ENCODE results near the gene LSS. TPM values are rescaled to one million over a fixed set of nuclear protein-coding genes. Genes with fewer than 3 reads are reported as not detected.

The LSS gene
- total and polyA plus RNA-seq, 10 of the 15 experiments (the other 5 are each of a cell fraction or from before 2014, with no cell fraction given): 2.9 to 82.4 (median 27.5) TPM

DNA sequence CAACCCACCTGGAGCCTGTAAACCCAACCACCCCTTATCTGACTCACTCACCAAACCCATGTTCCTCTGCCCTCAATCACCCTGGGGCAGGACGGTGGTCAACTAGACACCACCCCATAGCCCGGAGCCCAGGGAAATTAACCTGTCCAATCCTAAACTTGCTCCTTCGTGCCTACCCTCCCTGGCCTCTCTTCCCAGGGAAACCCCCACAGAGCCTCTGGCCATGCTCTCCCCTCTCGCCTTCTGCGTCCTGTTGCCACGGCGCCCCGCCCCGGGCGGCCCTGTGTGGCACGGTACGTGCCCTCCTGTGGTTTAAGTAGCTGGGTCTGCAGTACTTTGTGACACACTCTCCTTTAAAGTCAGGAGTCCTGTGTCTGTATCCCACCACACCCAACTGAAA lies 69.2 kb downstream of the LSS start:
- CTCF ChIA-PET: no interaction called here

More for the DNA sequence above, 69.2 kb downstream of the LSS start:
- ChIA-PET SMC1A (ENCODE audit: uncharacterized antibody, unreplicated experiment) (interaction anchor here (1.6 kb wide), 1 partner anchor 166 kb away, joined by 3 read pairs; a partner anchor contains a TSS), POLR2A (no interaction called here), RAD21 (ENCODE audit: unreplicated experiment) (no interaction called here)
- H3K9ac ChIP-seq (ENCODE audit: control insufficient read depth, insufficient read depth, low read length): no peak overlapping the region
- no peaks in the 10 kb centered on the region for H4K20me1 ChIP-seq (ENCODE audit: control insufficient read depth, insufficient read depth)
- no peak overlapping the region for H3K27ac ChIP-seq (ENCODE audit: control insufficient read depth, insufficient read depth)
- DNase-seq (ENCODE audit: low read depth, low spot score): no peak
- no peaks in the 10 kb centered on the region for H3K4me1 ChIP-seq (ENCODE audit: control insufficient read depth, insufficient read depth, low read length)
- ATAC-seq: no peak
- intact Hi-C loops (cut with micrococcal nuclease; ENCODE audit: unreplicated experiment): no loop called here
- no peaks in the 10 kb centered on the region for H3K27me3 ChIP-seq (replicated peaks in 1 of 2; ENCODE audit: control insufficient read depth in 2 of 2, insufficient read depth in 2 of 2, low read length in 1 of 2)
- H3K79me2 ChIP-seq (ENCODE audit: control insufficient read depth, insufficient read depth, low read length): no peaks in the 10 kb centered on the region
- H2AFZ ChIP-seq (ENCODE audit: control insufficient read depth, low read depth, low read length): no peak overlapping the region
- BruUV-seq (replicated peaks): no TSS peak
- in situ Hi-C loops (cut with MboI): no loop called here
- WGBS (ENCODE audit: insufficient coverage, insufficient replicate concordance, low lambda C conversion rate, missing lambda C conversion rate): 86% methylated on average over 12 of the region's 12 CpGs
- H3K9me3 ChIP-seq (replicated peaks; ENCODE audit: control insufficient read depth, insufficient read depth, low read length): no peaks in the 10 kb centered on the region; the same call in 2 of the 3 replicates
- H3K4me3 ChIP-seq: no peak overlapping the region
- TF ChIP-seq, protein P1, sequence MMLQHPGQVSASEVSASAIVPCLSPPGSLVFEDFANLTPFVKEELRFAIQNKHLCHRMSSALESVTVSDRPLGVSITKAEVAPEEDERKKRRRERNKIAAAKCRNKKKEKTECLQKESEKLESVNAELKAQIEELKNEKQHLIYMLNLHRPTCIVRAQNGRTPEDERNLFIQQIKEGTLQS (IDR thresholded peaks at IDR 0.05; ENCODE audit: borderline replicate concordance, extremely low read depth, low read depth, low read length): no peak
- no peak for TF ChIP-seq BACH1 (IDR thresholded peaks at IDR 0.05; ENCODE audit: borderline replicate concordance)
- TF ChIP-seq ZNF217 (IDR thresholded peaks at IDR 0.05): no peak
- no peak for TF ChIP-seq NR2C1 (IDR thresholded peaks at IDR 0.05)
- no peak for TF ChIP-seq MYB (IDR thresholded peaks at IDR 0.05; ENCODE audit: borderline replicate concordance, low read depth, low read length)
- TF ChIP-seq POLR2AphosphoS5 (IDR thresholded peaks at IDR 0.05; ENCODE audit: low read length): no peak
- TF ChIP-seq ETV6 (conservative IDR thresholded peaks at IDR 0.05 in 1 of 2, IDR thresholded peaks at IDR 0.05 in 1 of 2; ENCODE audit: borderline replicate concordance in 1 of 2, low read depth in 1 of 2): no peak
- TF ChIP-seq PKNOX1 (IDR thresholded peaks at IDR 0.05): no peak
- no peak overlapping the region for H3K4me2 ChIP-seq (ENCODE audit: control insufficient read depth, insufficient read depth)
- no peak for FAIRE-seq
- H3K36me3 ChIP-seq (ENCODE audit: control insufficient read depth in 2 of 2, insufficient read depth in 2 of 2, low read length in 1 of 2): no peaks in the 10 kb centered on the region

Data from GM12878 (cell line).